ENCODE data around the gene IL12A.

DNA sequence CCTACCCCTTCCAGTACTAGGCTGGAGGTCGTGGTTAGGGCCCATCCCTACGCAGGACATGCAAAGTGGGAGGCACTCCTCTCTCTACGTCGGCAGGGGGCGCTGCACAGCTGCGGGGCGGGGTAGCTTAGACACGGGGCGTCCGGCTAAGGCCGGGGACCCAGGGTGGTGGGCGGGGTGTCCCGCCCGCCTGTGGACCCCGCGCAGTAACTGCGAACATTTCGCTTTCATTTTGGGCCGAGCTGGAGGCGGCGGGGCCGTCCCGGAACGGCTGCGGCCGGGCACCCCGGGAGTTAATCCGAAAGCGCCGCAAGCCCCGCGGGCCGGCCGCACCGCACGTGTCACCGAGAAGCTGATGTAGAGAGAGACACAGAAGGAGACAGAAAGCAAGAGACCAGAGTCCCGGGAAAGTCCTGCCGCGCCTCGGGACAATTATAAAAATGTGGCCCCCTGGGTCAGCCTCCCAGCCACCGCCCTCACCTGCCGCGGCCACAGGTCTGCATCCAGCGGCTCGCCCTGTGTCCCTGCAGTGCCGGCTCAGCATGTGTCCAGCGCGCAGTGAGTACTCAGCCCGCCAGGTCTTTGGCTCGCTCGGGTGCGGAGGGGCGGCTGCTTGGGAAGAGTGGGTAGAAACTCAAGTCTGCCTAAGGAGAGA, at the start of gene IL12A:
- TF ChIP-seq, protein P1, sequence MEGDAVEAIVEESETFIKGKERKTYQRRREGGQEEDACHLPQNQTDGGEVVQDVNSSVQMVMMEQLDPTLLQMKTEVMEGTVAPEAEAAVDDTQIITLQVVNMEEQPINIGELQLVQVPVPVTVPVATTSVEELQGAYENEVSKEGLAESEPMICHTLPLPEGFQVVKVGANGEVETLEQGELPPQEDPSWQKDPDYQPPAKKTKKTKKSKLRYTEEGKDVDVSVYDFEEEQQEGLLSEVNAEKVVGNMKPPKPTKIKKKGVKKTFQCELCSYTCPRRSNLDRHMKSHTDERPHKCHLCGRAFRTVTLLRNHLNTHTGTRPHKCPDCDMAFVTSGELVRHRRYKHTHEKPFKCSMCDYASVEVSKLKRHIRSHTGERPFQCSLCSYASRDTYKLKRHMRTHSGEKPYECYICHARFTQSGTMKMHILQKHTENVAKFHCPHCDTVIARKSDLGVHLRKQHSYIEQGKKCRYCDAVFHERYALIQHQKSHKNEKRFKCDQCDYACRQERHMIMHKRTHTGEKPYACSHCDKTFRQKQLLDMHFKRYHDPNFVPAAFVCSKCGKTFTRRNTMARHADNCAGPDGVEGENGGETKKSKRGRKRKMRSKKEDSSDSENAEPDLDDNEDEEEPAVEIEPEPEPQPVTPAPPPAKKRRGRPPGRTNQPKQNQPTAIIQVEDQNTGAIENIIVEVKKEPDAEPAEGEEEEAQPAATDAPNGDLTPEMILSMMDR (IDR thresholded peaks at IDR 0.05), result peak; percentile 52 to 66 (median 53)
- no peak for TF ChIP-seq POLR2A (IDR thresholded peaks at IDR 0.05)

All from vagina (tissue), 2 donors.